K562 (cell line): Measurements from ENCODE around the gene THAP2. TPM values are rescaled to one million over a fixed set of nuclear protein-coding genes. Genes with fewer than 3 reads are reported as not detected.
A peak's percentile ranks its signal among the peaks of the same experiment; 100 is the strongest.

Experiments used
- ARID1B ChIP-seq: fragments of 450-650 bp; IDR thresholded peaks from 2 replicates; pipeline ENCODE4 v1.6.1; 2016; ENCODE audit warnings: antibody characterized with exemption, mild to moderate bottlenecking, inconsistent platforms
- BRD4 ChIP-seq: fragments of 200-600 bp; sonication (generic); IDR thresholded peaks from 2 replicates; pipeline ENCODE4 v1.6.1; 2017; ENCODE audit warnings: inconsistent platforms
- CC2D1A ChIP-seq: fragments of 450-650 bp; IDR thresholded peaks from 2 replicates; pipeline ENCODE4 v1.6.1; 2017; ENCODE audit warnings: mild to moderate bottlenecking
- CHD2 ChIP-seq: IDR thresholded peaks from 2 replicates; pipeline ENCODE4 v1.6.1; 2011; ENCODE audit warnings: low read depth, low read length
- DDX20 ChIP-seq: fragments of 450-650 bp; IDR thresholded peaks from 2 replicates; pipeline ENCODE4 v1.6.1; 2016; ENCODE audit warnings: missing genetic modification characterization, low read depth, mild to moderate bottlenecking, missing compliant biosample characterization, moderate library complexity
- FOSL1 ChIP-seq: fragments of 200-800 bp; sonication (Bioruptor generic); conservative IDR thresholded peaks from 2 replicates; pipeline ENCODE4 v1.6.1; 2016; ENCODE audit warnings: missing genetic modification characterization, missing compliant biosample characterization
- NR4A1 ChIP-seq, 2 experiments: fragments of 250-450 bp in 1 of 2; fragments of 450-650 bp in 1 of 2; sonication (Bioruptor Pico) in 1 of 2; IDR thresholded peaks; 2 replicates each; pipeline versions ENCODE4 v1.4.0 to v1.6.1; 2016 to 2020; ENCODE audit warnings: mild to moderate bottlenecking in 2 of 2, missing compliant biosample characterization in 1 of 2, missing genetic modification characterization in 1 of 2, moderate library complexity in 1 of 2
- ZNF212 ChIP-seq: fragments of 450-650 bp; formaldehyde crosslinking; IDR thresholded peaks from 2 replicates; pipeline ENCODE4 v1.4.0; 2020; ENCODE audit warnings: mild to moderate bottlenecking
- polyA plus RNA-seq, 8 experiments: library from polyadenylated mRNA; depleted of rRNA in 4 of 8; stranded (reverse) in 5 of 8; unstranded in 3 of 8; fragments of >200 nt; fragmentation: Nextera tagmentation in 2 of 8; fragmentation: Illumina TruSeq in 1 of 8; extraction: Ambion mirVana in 2 of 8; extraction: Trizol in 1 of 8; gene quantifications; 2 replicates each; pipeline versions ENCODE4 v1.2.1 to v1.2.3, GENCODE V29; 2011 to 2014; ENCODE audit warnings: inconsistent platforms in 1 of 8, missing spikeins in 1 of 8
- total RNA-seq, 7 experiments: library from RNA; depleted of rRNA in 6 of 7; stranded (reverse); fragments of >200 nt in 6 of 7; fragmentation: Illumina TruSeq in 2 of 7; extraction: Trizol in 2 of 7; gene quantifications; 2 replicates each; pipeline versions ENCODE4 v1.2.1 to v1.2.3, GENCODE V29; 2011 to 2021; ENCODE audit warnings: low replicate concordance in 1 of 7
- TF ChIP-seq, protein P1 (sequence below), 2 experiments: fragments of 450-650 bp in 1 of 2; sonication (generic) in 1 of 2; formaldehyde crosslinking in 1 of 2; IDR thresholded peaks; 2 replicates each; pipeline versions ENCODE4 v1.7.1 to v1.9.0; 2016 to 2022; ENCODE audit warnings: inconsistent platforms in 1 of 2, mild to moderate bottlenecking in 1 of 2, missing genetic modification reagents in 1 of 2
- TF ChIP-seq, protein P2 (sequence below): fragments of 250-450 bp; sonication (Bioruptor Pico); IDR thresholded peaks from 2 replicates; pipeline ENCODE4 v1.5.0; 2021; ENCODE audit warnings: mild to moderate bottlenecking, borderline replicate concordance
- TF ChIP-seq, protein P3 (sequence below): fragments of 250-450 bp; sonication (Bioruptor Pico); IDR thresholded peaks from 2 replicates; pipeline ENCODE4 v1.9.0; 2021; ENCODE audit warnings: mild to moderate bottlenecking
- TF ChIP-seq, protein P4 (sequence below), 2 experiments: fragments of 250-450 bp in 1 of 2; fragments of 450-650 bp in 1 of 2; sonication (Bioruptor Pico) in 1 of 2; IDR thresholded peaks; 2 replicates each; pipeline versions ENCODE4 v1.6.1 to v1.8.0; 2016 to 2021; ENCODE audit warnings: mild to moderate bottlenecking in 2 of 2, moderate library complexity in 2 of 2, missing compliant biosample characterization in 1 of 2, missing genetic modification characterization in 1 of 2
- TF ChIP-seq, protein P5 (sequence below): sonication (generic); formaldehyde crosslinking; IDR thresholded peaks from 2 replicates; pipeline ENCODE4 v1.8.1; 2022; ENCODE audit warnings: missing genetic modification reagents

THAP2 gene
- total and polyA plus RNA-seq, 9 of the 15 experiments (the other 6 are each of a cell fraction or from before 2014, with no cell fraction given) = 1.8 to 18.9 (median 7.3) TPM

DNA sequence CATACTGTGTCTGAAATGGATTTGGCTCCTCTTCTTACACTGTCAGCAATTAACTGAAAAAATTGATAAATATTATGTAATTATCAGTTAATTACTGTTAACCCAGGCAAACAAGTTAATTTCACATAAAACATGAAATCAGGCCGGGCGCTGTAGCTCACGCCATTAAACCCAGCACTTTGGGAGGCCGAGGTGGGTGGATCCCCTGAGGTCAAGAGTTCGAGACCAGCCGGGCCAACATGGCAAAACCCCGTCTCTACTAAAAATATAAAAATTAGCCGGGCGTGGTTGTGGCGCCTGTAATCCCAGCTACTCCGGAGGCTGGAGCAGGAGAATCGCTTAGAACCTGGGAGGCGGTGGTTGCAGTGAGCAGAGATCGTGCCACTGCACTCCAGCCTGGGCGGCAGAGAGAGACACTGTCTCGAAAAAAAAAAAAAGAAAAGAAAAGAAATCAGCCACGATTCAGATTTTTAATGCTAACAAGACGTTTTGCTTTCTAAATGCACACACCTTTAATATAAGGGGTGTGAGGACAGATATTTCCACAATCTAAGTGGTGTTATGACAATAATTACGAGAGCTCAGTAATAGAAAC lies 21.3 kb downstream of the THAP2 start (continued):
- TF ChIP-seq ZNF212 = no peak
- TF ChIP-seq, protein P1, sequence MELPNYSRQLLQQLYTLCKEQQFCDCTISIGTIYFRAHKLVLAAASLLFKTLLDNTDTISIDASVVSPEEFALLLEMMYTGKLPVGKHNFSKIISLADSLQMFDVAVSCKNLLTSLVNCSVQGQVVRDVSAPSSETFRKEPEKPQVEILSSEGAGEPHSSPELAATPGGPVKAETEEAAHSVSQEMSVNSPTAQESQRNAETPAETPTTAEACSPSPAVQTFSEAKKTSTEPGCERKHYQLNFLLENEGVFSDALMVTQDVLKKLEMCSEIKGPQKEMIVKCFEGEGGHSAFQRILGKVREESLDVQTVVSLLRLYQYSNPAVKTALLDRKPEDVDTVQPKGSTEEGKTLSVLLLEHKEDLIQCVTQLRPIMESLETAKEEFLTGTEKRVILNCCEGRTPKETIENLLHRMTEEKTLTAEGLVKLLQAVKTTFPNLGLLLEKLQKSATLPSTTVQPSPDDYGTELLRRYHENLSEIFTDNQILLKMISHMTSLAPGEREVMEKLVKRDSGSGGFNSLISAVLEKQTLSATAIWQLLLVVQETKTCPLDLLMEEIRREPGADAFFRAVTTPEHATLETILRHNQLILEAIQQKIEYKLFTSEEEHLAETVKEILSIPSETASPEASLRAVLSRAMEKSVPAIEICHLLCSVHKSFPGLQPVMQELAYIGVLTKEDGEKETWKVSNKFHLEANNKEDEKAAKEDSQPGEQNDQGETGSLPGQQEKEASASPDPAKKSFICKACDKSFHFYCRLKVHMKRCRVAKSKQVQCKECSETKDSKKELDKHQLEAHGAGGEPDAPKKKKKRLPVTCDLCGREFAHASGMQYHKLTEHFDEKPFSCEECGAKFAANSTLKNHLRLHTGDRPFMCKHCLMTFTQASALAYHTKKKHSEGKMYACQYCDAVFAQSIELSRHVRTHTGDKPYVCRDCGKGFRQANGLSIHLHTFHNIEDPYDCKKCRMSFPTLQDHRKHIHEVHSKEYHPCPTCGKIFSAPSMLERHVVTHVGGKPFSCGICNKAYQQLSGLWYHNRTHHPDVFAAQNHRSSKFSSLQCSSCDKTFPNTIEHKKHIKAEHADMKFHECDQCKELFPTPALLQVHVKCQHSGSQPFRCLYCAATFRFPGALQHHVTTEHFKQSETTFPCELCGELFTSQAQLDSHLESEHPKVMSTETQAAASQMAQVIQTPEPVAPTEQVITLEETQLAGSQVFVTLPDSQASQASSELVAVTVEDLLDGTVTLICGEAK (IDR thresholded peaks at IDR 0.05) = peak; percentile 61
- TF ChIP-seq, protein P1 (CRISPR knock-in tag; IDR thresholded peaks at IDR 0.05) = no peak
- no peak for TF ChIP-seq CHD2
- TF ChIP-seq, protein P2, sequence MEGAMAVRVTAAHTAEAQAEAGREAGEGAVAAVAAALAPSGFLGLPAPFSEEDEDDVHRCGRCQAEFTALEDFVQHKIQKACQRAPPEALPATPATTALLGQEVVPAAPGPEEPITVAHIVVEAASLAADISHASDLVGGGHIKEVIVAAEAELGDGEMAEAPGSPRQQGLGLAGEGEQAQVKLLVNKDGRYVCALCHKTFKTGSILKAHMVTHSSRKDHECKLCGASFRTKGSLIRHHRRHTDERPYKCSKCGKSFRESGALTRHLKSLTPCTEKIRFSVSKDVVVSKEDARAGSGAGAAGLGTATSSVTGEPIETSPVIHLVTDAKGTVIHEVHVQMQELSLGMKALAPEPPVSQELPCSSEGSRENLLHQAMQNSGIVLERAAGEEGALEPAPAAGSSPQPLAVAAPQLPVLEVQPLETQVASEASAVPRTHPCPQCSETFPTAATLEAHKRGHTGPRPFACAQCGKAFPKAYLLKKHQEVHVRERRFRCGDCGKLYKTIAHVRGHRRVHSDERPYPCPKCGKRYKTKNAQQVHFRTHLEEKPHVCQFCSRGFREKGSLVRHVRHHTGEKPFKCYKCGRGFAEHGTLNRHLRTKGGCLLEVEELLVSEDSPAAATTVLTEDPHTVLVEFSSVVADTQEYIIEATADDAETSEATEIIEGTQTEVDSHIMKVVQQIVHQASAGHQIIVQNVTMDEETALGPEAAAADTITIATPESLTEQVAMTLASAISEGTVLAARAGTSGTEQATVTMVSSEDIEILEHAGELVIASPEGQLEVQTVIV (CRISPR knock-in tag) = no peak
- TF ChIP-seq DDX20 (tag) = no peak
- 0 out of 2 replicates have a peak, but pooled peaks have one; percentile 22 for TF ChIP-seq CC2D1A
- TF ChIP-seq, protein P3, sequence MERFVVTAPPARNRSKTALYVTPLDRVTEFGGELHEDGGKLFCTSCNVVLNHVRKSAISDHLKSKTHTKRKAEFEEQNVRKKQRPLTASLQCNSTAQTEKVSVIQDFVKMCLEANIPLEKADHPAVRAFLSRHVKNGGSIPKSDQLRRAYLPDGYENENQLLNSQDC (CRISPR knock-in tag) = no peak
- TF ChIP-seq FOSL1 (tag) = no peak
- TF ChIP-seq, protein P4, sequence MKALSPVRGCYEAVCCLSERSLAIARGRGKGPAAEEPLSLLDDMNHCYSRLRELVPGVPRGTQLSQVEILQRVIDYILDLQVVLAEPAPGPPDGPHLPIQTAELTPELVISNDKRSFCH (CRISPR knock-in tag; IDR thresholded peaks at IDR 0.05) = no peak
- TF ChIP-seq, protein P4 (tag; IDR thresholded peaks at IDR 0.05) = no peak
- no peak for TF ChIP-seq NR4A1 (CRISPR knock-in tag; IDR thresholded peaks at IDR 0.05)
- TF ChIP-seq NR4A1 (tag; IDR thresholded peaks at IDR 0.05) = no peak
- TF ChIP-seq ARID1B = no peak
- TF ChIP-seq, protein P5, sequence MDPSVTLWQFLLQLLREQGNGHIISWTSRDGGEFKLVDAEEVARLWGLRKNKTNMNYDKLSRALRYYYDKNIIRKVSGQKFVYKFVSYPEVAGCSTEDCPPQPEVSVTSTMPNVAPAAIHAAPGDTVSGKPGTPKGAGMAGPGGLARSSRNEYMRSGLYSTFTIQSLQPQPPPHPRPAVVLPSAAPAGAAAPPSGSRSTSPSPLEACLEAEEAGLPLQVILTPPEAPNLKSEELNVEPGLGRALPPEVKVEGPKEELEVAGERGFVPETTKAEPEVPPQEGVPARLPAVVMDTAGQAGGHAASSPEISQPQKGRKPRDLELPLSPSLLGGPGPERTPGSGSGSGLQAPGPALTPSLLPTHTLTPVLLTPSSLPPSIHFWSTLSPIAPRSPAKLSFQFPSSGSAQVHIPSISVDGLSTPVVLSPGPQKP (CRISPR knock-in tag) = no peak
- TF ChIP-seq BRD4 = no peak
